ENCODE data around the gene PIM3.
A peak's percentile ranks its signal among the peaks of the same experiment; 100 is the strongest.
"Not testable (repeated sequence)": the region's sequence is repeated elsewhere in the genome, so short reads cannot be mapped to it uniquely, and the experiment has no call there.

Gene PIM3

DNA sequence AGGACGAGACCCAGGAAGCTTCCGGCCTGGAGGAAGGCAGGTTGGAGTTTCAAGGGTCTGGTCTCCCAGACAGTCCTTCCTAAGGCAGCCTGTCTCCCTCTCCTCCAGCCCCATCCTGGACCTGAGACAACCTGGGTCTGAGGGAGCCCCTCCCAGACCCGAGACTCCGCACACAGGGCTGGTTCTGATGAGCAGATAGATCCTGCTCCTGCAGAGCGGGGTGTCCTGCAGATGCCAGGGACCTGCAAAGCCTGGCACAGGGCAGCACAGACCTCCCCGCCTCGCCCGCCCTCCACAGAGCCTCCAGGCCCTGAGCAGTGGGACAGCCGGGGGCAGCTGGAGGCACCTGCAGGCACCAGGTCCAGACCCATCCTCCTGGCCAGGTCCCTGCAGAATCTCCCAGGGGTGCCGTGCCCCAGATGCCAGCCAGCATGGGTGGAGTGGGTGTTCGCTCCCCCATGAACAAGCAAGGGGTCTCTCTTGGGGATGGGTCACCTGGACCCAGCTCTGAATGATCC is 7.8 kb downstream of the PIM3 start:
- DNase-seq (ENCODE audit: low spot score) = no peak

DNA sequence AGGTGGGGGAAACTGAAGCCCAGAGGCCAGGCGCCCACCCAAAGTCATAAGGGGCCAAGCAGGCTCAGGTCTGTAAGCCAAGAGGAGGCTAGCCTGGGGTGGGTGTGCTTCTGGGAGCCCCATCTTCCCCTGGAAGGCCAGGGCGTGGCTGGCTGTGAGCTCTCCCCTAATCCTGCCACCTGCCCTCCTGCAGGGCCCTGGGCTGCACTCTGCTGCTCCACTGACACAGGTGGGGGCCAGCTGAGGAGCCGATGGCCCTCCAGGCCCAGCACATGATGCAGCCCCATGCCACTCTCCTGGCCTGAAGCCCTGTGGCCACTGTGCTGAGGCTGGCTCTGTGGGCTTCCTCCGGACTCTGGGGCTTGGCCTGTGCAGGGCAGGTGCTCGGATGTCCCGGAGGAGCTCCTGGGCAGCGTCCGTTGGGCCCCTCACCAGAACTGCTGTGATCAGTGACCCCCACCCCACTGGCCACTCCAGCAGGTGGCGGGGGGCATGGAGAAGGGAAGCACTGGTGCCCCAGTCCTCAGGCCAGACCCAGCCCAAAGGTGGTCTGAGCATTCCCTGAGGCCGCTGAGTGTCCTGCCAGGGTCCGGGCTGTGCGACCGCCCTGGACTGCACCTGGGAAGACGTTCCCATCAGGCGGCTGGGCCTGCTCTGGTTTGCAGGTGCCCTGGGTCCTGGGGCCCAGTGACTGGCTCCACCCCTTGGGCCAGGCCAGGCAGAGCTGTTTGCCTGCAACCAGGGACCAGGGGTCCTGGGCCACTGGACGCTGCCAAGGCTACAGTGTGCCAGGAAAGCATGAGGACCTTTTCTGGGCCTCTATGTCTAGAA is 8.5 kb downstream of the PIM3 start:
- peak; percentile 49 for DNase-seq (ENCODE audit: low spot score)

DNA sequence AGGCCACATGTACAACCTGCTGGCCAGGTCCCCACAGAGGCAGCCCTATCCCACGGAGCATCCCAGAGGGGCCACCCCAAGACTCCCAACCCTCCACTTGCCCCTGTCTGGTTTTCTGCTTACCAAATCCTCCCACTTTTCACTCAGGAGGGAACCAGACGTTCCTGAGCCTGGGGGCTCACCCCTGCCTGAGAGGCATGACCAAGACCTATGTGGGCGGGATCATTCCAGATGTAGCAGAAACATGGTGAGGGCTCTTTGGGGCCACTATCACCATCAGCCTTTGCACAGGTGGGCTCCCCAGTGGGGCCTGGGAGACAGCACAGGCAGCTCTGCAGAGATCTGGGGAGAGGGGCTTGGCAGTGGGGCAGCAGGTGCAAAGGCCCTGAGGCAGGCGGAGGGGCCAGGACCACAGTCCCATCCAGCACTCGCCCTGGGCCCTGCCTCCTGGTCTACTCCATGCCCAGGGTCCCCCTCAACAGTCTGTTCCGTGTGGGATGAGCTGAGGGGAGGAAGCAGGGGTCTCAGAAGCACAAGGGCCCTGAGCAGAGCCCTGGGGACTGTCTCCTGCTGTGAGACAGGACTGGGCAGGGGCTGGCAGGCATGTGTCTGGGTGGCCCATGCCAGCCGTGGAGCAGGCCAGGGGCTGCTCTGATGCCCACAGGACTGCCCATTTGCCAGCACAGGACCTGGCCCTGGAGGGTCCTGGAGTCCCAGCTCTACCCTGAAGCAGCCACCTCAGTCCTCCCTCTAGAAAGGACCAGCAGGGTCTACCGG is 9.4 kb downstream of the PIM3 start:
- peak; percentile 49 for DNase-seq (ENCODE audit: low spot score)

DNA sequence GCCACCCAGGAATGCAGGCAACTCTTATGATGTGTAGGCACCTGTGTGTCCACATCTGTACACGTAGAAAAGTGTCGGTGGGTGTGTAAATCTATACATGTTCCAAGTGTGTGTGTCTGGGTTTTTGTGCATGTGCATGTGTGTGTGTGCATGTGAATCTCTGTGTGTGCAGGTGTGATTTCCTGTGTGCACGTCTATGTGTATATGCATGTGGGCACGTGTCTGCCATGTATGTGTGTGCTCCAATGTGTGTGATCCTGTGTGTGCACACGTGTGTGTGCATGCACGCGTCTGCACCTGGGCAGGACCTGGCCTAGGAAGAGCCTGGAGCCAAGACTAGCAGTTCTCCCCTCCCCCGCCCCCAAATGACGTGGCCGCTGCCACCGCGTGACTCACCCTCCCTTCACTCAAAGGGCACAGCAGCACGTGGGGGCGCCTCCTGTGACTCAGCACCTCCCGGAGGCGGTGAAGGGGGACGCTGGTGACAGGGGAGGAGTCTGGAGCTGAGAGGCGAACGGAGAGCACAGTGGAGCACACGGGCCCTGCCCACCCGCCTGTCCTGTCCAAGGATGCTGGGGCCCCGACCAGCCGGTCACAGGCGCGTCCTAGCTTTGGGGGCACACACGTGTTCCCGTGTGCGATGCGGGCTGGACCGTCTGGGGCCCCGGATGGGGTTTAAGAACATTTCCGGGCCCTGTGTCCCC is 10.1 kb downstream of the PIM3 start:
- peak; percentile 79 for DNase-seq (ENCODE audit: low spot score)

DNA sequence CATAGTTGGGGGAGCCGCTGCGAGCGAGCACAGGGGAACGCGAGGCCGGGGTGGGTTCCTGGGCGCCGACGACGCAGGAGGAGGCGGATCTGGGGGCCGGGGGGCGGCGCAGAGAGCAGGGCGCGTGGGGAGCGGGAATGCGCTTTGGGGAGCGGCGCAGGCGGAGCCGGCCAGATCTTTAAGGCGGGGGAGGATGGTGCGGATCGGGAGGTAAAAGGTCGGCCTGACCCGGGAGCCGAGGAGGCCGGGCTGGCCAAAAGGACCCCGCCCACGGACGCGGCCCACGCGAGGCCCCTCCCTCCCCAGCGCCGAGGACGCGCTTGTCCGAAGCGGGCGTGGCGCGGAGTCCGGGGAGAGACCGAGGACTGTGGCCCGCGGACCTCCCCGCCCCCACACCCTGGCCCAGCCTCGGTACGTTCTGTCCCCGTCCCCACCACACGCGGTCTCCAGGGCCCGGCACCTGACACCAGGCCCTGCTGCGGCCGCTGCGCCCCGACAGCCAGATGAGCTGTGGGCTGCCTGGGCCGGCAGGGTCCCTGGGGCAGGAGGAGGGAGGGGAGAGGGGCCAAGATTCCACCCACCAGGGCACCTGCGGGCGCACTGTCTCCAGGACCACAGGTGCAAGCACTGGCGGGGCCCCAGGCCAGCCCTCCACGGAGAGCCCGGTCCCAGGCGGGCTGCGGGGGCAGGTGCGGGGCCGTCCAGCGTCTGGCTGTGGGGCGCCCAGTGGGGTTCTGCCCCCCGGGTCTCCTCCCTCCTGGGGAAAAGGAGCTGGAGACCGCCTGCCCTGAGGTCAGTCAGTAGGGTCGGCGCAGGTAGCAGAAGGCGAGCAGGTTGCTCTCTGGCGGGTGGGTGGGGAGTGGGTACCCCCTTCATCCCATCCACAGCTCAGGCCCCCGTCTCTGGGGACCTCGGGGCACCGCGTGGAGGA is 10.9 kb downstream of the PIM3 start:
- peak; percentile 63 for DNase-seq (ENCODE audit: low spot score)

DNA sequence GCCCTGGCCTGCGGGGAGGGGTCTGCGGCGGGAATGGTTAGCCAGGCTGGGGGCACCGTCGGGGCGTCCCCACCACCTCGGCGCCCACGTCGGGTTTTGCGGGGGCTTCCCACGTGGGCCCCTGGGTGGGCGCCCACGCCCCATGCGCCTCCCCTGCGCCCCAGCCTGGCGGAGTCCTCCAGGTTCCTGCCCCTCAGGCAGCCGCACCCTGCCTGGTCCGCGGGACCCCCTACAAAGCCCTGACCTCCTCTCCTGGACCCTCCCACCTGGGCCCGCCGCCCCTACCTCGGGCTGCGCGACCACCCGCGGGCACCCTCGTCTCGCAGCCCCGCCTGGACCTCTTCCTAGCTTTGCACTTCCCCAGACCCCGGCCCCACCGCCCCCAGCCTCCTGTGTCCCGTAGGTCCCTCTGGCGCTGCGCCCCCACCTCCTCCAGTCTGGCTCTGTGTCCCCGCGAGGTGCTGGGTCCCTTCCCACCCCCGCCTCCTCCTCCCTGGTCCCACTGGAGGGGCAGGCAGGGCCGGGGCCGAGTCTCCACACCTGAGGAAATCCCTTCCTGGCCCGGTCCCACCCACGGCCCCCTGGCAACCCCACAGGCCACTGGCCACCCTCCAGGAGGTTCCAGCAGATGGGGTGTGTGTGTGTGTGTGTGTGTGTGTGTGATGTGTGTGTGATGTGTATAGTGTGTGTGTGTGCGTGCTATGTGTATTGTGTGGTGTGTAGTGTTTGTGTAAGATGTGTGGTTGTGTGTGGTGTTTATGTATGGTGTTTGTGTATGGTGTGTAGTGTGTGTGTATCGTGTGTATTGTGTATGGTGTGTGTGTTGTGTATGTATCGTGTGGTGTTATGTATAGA is 11.8 kb downstream of the PIM3 start:
- DNase-seq (ENCODE audit: low spot score) = peak; percentile 49

DNA sequence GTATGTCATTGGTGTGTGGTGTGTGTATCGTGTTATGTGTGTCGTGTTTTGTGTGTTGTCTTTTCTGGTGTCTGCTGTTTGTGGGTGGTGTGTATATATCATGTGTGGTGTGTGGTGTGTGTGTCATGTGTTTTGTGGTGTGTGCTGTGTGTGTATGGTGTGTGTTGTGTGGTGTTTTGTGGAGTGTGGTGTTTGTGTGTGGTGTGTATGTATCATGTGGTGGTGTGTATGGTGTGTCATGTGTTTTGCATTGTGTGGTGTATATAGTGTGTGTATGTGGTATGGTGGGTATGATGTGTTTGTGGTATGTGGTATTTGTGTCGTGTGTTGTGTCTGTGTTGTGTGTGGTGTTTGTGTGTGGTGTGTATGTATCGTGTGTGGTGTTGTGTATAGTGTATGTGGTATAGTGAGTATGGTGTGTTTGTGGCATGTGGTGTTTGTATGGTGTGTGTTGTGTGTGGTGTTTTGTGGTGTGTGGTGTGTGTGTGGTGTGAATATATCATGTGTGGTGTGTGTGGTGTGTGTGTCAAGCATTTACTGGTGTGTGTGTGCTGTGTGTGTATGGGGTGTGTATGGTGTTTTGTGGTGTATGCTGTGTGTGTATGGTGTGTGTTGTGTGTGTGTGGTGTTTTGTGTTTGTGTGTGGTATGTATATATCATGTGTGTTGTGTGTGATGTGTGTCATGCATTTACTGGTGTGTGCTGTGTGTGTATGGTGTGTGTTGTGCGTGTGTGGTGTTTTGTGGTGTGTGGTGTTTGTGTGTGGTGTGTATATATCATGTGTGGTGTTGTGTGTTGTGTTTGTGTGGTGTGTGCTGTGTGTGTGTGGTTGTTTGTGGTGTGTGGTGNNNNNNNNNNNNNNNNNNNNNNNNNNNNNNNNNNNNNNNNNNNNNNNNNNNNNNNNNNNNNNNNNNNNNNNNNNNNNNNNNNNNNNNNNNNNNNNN is 12.7 kb downstream of the PIM3 start:
- DNase-seq (ENCODE audit: low spot score) = peak; percentile 48

DNA sequence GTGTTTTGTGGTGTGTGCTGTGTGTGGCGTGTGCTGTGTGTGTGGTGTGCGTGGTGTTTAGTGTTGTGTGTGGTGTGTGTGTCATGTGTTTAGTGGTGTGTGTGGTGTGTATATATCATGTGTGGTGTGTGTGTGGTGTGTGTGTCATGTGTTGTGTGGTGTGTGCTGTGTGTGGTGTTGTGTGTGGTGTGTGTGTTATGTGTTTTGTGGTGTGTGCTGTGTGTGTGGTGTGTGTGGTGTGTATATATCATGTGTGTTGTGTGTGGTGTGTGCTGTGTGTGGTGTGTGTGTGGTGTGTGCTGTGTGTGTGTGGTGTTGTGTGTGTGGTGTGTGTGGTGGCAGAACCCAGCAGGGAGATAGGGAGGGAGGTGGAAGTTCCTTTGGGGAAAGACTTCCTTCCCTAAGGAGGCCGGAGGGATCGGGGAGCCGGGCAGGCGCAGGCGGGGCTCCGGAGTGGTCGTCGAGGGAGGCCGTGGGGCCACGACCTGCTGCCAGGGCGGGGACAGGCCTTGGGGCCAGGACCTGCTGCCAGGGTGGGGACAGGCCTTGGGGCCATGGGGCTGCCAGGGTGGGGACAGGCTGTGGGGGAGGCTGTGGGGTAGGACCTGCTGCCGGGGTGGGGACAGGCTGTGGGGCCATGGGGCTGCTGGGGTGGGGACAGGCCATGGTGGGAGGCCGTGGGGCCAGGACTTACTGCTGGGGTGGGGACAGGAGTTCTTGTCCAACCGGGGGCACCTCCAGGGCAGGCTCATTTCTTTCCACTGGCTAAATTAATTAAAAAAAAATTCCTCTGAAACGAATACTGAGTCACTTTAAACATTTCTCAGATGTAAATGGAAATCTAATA is 15.2 kb downstream of the PIM3 start:
- DNase-seq (ENCODE audit: low spot score) = peak; percentile 58

DNA sequence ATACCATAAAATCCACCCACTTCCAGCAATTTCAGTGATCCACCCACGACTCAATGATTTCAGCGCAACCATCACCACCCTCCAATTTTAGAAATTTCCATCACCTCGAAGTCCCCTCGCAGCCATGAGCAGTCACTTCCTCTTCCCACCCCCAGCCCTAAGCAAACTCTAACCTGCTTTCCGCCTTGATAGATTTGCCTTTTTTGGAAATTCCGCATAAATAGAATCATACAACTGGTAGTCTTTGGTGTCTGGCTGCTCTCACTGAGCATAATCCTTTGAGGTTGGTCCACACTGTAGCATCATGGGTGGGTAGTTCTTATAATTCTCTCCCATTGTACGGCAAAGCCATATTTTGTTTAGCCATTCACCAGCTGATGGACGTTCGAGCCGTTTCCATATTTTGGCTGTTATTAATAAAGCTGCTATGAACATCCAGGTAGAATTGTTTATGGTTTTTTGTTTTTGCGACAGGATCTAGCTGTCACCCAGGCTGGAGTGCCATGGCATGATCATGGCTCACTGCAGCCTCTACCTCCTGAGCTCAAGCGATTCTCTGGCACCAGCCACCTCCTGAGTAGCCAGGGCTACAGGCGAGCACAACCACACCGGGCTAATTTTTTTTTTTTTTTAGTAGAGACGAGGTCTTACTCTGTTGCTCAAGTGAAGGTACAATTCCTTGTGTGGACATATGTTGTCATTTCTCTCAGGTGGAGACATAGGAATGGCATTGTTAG is 16.0 kb downstream of the PIM3 start:
- DNase-seq (ENCODE audit: low spot score) = peak; percentile 26

DNA sequence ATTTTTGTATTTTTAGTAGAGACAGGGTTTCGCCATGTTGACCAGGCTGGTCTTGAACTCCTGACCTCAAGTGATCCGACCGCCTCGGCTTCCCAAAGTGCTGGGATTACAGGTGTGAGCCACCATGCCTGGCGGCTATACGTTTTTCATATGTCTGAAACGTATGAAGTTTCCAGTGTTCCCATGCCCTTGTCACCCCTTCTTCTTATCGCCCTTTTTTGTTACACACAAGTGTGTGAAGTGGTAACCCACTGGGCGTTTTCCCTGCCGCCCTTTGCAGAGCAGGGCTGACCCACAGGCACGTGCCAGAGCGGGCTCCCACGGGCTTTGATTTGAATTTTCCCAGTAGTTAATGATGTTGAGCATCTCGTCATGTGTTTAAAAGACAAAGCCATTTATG is 17.0 kb downstream of the PIM3 start:
- DNase-seq (ENCODE audit: low spot score) = peak; percentile 27

DNA sequence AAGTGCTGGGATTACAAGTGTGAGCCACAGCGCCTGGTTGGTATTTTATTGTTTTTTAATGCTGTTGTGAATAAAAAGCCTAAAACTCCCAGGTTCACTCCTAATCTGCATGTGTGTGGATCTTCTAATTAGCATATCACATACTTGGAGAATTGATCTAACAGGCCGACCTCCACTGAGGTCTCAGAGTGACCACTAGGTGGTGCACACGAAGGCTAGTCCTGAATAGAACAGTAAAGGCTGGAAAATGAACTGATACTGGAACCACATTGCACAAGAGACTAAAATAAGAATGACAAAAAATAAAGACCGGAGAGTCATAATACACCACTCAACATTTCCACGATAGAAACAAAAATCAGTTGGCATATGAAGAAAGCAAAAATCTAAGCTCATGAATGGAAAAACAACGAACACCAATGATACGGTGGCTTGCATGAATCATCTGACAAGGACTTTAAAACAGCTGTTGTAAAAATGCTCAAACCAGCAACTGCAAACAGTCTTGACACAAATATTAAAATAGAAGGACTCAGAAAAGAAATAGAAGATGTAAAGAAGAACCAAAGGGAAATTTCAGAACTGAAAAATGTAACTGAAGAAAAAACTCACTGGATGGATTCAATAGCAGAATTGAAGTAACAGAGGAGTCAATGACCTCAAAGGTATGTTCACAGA is 19.2 kb downstream of the PIM3 start:
- DNase-seq (ENCODE audit: low spot score) = peak; percentile 49

DNA sequence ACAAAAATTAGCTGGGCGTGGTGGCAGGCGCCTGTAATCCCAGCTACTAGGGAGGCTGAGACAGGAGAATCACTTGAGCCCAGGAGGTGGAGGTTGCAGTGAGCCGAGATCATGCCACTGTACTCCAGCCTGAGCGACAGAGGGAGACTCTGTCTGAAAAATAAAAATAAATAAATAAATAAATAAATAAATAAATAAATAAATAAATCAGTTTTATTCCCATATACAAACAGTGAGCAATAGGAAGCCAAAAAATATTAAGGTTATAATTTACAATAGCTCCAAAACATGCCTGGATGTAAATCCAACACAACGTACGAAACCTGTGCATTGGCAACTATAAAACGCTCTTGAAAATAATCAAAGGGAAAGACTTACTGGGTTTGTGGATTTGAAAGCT is 21.2 kb downstream of the PIM3 start:
- not testable (repeated sequence) for DNase-seq (ENCODE audit: low spot score)

DNA sequence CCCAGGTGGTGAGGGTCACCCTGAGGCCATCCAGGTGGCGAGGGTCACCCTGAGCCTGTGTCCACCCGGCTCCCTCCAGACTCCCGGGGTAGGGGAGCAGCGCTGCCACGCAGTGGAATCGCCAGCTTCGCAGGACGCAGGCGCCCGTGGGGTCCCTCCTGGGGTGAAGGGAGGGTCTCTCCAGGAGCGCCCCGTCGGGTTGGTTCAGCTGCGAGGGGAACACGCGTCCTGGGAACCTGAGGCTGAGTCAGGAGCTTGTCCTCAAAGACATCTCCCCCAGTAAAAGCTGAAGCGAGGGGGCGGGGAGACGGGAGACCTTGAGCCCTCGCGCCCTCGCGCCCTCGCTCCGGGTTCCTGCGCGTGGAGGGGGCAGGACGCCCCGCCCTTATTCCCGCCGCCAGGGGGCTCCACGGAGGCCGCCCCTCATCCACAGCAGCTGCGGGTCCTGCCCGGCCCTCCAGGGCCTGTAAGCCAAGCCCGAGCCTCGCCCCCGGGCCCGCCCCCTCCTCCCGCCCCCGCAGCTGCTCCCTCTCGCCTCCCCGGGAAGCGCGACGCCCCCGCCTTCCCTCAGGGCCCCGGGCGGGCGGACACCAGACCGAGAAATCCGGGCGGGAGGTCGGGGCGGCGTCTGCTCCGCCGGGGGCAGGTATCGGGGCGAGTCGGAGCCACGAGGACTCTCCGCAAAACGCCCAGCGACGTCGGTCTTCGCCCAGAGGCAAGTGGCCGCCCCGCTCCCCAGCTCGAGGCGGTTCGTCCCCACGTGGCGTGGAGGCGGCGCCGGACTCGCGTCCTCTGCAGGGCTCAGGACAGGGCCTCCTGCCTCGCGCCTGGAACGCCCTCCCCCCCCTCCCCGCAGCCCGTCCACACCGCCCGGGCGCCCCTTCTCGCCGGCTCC is 22.8 kb downstream of the PIM3 start:
- DNase-seq (ENCODE audit: low spot score) = peak; percentile 70

DNA sequence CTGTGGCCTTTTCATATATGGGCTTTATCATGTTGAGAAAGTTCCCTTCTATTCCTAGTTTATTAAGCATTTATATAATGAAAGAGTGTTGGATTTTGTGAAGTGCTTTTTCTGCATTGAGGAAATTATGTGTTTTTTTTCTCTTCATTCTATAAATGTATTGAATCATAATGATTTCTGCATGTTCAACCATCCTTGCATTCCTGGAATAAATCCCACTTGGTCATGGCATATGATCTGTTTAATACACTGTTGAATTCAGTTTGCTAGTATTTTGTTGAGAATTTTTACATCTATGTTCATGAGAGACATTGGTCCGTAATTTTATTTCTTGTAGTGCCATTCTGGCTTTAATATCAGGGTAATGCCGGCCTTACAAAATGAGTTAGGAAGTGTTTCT is 25.8 kb downstream of the PIM3 start:
- no peak for DNase-seq (ENCODE audit: low spot score)

DNA sequence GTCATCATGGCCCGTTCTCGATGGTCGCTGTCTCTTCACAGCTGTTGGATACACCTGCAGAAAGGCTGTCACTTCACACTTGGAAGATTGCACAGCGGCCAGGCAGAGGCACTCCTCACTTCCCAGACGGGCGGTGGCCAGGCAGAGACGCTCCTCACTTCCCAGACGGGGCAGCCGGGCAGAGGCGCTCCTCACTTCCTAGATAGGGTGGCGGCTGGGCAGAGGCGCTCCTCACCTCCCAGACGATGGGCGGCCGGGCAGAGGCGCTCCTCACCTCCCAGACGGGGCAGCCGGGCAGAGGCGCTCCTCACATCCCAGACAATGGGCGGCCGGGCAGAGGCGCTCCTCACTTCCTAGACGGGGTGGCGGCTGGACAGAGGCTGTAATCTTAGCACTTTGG is 29.3 kb downstream of the PIM3 start:
- DNase-seq (ENCODE audit: low spot score) = not testable (repeated sequence)

DNA sequence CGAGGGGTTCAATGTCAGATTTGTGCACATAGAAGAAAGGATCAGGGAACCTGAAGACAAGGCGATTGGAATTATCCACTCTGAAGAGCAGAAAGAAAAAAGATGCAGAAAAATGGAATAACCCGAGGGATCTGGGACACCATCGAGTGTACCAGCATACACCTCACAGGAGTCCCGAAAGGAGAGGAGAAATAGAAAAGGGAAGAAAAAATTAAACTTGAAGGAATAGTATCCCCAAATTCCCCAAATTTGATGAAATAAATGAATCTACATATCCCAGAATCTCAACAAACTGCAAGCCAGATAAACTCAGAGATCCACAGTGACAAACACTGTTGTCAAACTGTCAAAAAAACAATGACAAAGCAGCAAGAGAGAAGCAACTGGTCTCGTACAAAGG is 30.6 kb downstream of the PIM3 start:
- DNase-seq (ENCODE audit: low spot score) = no peak
